GM21390 (cell line): ENCODE data around the gene ALDOA.
"Not testable (repeated sequence)": the region's sequence is repeated elsewhere in the genome, so short reads cannot be mapped to it uniquely, and the experiment has no call there.

Experiments
- ATAC-seq: cut with Tn5 transposase; IDR thresholded peaks from one replicate; pipeline ENCODE4 v1.9.1; 2021; ENCODE audit not compliant: unreplicated experiment

The ALDOA gene

GRCh38 chr16:30065102-30065942, at the start of gene ALDOA:
ALDOA (plus strand) TSS chr16:30065760; CDS start chr16:30066898, 1,138 bp downstream.
- ATAC-seq, result peak; percentile 76

GRCh38 chr16:30016555-30017276, 48.8 kb upstream of the ALDOA start:
- no peak for ATAC-seq

GRCh38 chr16:30017277-30017656, 48.3 kb upstream of the ALDOA start:
- ATAC-seq, result no peak

- not testable (repeated sequence) for ATAC-seq
Measured at GRCh38 chr16:30017937-30018336, 47.6 kb upstream of the ALDOA start.

- no peak for ATAC-seq
Measured at GRCh38 chr16:30018731-30019158, 46.8 kb upstream of the ALDOA start.

- ATAC-seq, result no peak
Measured at GRCh38 chr16:30022887-30023286, 42.7 kb upstream of the ALDOA start, which contains the start of gene C16orf92. C16orf92 (plus strand) TSS chr16:30023198; CDS start chr16:30023341, 143 bp downstream.

- ATAC-seq, result no peak
Measured at GRCh38 chr16:30023586-30023985, 42.0 kb upstream of the ALDOA start.

GRCh38 chr16:30024451-30024850, 41.1 kb upstream of the ALDOA start:
- ATAC-seq, result no peak

- no peak for ATAC-seq
Measured at GRCh38 chr16:30025156-30025555, 40.4 kb upstream of the ALDOA start.

- ATAC-seq, result no peak
Measured at GRCh38 chr16:30025574-30025973, 40.0 kb upstream of the ALDOA start.

GRCh38 chr16:30026449-30026848, 39.1 kb upstream of the ALDOA start:
- no peak for ATAC-seq

GRCh38 chr16:30027588-30028437, 37.7 kb upstream of the ALDOA start:
- no peak for ATAC-seq

GRCh38 chr16:30028438-30029076, 37.0 kb upstream of the ALDOA start:
- no peak for ATAC-seq

- ATAC-seq, result no peak
Measured at GRCh38 chr16:30030011-30030685, 35.4 kb upstream of the ALDOA start.

- ATAC-seq, result no peak
Measured at GRCh38 chr16:30030841-30031413, 34.6 kb upstream of the ALDOA start, which contains the start of gene TLCD3B. TLCD3B (minus strand) TSS chr16:30031271; CDS start chr16:30030527, 744 bp downstream.

GRCh38 chr16:30031477-30031918, 34.1 kb upstream of the ALDOA start:
- ATAC-seq, result no peak

GRCh38 chr16:30032083-30032819, 33.3 kb upstream of the ALDOA start:
- no peak for ATAC-seq

GRCh38 chr16:30033270-30033669, 32.3 kb upstream of the ALDOA start:
- no peak for ATAC-seq

- ATAC-seq, result no peak
Measured at GRCh38 chr16:30040221-30040620, 25.3 kb upstream of the ALDOA start.
